Measurements from ENCODE around the gene HPSE2.

- TF ChIP-seq CTCF (IDR thresholded peaks at IDR 0.05): no peak
- TF ChIP-seq POLR2A (IDR thresholded peaks at IDR 0.05): no peak
Measured at GRCh38 chr10:98410135-98410743, 825.4 kb downstream of the HPSE2 start.
